ENCODE data around the gene PRRX1. TPM values are rescaled to one million over a fixed set of nuclear protein-coding genes. Genes with fewer than 3 reads are reported as not detected.
A peak's percentile ranks its signal among the peaks of the same experiment; 100 is the strongest.

Gene PRRX1
- total RNA-seq, result 0.25 and 0.64 TPM in 2 replicates

DNA sequence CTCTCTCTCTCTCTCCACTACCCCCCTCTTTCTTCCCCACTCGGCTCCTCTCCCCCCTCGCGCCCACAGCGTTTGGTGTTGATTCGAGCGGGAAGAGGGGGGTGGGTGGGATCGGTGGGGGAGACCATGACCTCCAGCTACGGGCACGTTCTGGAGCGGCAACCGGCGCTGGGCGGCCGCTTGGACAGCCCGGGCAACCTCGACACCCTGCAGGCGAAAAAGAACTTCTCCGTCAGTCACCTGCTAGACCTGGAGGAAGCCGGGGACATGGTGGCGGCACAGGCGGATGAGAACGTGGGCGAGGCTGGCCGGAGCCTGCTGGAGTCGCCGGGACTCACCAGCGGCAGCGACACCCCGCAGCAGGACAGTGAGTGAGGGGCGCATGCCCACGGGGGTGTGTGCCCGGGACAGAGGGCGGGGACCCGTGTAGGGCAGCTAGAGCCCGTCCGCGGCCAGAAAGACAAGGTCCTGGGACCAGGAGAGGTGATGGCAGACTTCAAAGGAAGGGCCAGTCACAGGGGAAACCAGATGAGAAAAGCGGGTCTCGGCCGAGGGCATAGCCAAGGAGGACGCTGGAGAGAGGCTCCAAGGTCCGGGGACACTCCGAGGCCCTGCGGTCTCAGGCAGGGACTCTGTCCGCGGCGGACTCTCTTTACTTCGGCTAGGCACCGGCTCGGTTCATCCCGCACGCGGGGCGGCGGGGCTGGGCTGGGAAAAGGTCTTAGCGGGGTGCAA lies at the start of gene PRRX1:
TSS of gene PRRX1 (plus strand) at position 39 of the 735 bp plus-strand sequence. CDS start at position 127, 88 bp downstream.
- peak in 1 of 2 donors; percentile 7 for DNase-seq (ENCODE audit: low read depth in 2 of 2)

DNA sequence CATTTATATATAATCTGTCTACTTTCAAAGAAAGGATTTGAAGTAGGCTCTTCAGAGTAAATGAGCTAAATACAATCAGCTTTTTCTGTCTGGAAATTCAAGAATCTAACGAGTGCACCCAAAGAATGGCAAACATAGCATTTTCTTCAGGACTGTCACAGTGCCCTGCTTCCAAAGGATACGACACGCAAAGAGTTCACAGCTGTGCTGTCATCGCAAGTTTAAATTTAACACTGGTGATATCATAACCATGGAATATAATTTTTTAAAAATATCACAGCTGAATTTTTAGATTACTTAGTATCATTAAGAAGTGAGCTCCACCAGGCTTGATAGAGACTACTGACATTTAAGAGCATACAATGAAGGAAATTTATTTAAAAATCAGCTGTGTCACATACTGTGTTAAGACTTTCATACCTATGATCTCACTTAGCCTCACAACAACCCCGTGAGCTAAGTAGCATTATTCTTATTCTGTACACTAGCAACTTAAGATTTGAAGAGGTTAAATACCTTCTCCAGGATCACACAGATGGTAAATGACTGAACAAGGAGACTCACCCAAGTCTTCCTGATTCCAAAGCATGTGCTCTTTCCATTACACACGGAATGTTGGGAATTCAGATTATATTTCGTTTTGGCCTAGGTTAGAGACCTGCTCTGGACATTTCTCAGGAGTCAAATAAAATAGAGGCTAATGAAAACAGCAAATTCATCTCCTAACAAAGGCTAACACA lies 46.2 kb upstream of the PRRX1 start:
- no peak for DNase-seq (ENCODE audit: low read depth in 2 of 2)

DNA sequence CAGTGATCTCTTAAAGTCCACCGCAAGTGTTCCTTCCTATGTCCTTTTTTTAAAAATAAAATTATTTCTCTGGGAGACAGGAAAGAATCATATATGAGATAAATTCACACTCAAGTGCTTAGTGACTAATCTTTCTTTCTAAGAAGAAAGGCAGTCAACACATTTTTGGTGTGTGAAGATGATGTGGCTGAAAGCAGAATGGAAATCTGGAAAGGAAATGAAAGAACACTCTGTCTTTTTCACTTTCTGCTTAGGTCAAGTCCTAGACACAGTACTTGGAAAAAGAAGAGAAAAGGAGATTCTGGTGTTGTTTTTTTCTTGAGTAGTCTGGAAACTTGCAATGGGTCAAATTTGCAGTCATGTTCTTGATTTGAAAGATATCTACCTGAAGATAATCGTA lies 45.5 kb upstream of the PRRX1 start:
- no peak for DNase-seq (ENCODE audit: low read depth in 2 of 2)

DNA sequence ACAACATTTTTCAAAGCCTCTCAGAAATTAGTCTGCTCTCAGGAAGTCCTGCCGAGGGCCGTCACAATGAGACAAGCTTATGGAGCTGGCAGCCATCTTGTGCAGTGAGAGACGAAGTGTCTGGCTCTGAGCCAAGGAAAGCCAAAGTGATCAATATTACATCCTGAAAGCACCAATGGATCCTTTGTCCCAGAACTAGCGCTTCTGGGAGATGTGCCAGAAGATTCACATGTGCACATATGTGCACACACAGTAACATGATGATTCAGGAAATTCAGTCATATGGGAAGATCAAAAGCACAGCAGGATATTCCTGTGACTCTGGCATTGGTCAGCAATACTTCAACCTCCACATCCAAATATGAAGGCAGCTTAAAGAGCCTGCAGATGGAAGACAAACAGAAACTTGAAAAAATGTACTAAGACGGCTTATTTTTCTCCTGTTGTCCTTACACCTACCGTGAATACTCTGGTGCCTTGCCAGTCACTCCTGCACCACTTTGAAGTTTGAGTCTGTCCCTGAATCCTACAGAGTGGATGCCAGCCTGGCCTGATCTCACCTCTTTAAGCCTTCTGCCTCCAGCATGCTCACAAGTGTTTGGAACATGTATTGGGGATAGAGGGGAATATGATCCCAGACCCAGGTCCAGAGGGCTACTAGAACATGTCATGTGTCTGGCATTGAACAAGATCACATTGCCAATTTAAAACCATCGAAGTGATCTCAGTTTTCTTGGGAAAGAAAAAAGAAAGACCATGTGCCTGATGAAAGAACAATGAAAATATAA lies 44.5 kb upstream of the PRRX1 start:
- DNase-seq (ENCODE audit: low read depth in 2 of 2), result peak in 1 of 2 donors; percentile 28

DNA sequence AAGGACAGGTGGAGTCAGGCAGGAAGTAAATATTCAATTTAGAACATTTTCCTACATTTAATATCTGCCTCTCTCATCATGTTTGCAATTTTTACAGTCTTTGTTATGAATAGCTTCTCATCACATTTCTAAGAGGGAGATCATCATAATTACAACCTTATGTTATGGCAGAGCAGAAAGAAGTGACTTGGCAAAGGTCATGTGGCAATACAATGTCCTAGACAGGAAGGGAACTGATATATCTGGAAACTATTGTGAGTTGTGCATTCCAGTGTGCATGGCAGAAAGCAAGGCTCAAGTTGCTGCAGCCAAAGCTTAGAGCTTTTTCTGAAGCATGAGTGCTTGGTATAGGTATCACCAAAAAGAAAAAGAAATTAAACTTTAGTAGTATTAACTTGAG lies 43.8 kb upstream of the PRRX1 start:
- peak in 1 of 2 donors; percentile 10 for DNase-seq (ENCODE audit: low read depth in 2 of 2)

DNA sequence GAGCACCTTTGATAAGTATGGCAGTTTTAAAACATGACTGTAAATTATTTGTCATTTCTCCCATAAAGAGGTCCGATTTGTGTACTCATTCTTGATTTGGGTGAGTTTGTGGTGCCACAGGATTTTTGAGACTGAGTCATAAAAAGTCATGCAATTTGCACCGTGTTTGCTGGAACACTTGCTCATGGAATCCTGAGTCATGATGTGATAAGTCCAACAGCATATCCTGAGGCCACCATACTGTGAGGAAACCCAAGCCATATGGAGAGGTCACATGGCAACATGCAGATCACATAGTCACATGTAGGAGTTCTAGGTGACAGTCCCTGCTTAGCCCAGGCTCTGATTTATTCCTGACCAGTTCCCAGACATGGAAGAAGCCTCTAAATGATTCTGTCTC lies 40.8 kb upstream of the PRRX1 start:
- peak in 1 of 2 donors; percentile 5 for DNase-seq (ENCODE audit: low read depth in 2 of 2)

DNA sequence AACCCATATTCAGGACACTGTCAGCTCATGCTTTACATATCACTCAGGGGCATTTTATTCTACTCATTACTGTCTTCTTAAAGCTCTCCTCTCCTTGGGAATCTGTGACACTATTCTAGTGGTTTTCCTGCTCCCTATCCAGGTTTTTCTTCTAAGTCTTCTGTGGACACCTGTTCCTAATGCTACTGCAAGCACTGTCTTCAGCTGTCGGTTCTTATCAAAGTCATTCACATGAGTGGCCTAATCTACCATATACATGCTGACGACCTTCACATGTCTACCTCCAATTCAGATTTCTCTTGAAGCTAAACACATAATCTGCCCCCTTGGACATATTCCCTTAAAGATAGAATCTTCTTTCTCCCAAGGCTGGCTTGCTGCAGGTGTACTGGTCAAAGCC lies 39.8 kb upstream of the PRRX1 start:
- DNase-seq (ENCODE audit: low read depth in 2 of 2), result no peak

DNA sequence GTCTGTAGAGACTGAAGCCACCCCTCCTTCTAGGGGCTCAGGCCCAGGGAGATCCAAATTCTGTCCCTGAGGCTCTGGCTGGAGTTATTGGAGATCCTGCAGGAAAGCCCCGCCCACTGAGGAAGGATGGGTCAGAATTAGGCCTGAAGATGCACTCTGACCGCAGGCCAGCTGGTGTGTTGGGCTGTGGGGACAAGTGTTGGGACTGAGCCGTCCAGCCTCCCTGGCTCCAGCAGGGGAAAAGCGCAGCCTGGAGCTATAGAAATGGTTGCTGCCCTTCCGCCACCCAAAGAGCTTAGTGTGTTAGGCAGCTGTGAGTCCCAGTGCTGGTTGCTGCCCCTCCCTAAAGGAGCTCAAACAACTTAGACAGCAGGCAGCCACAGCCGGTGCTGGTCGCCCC lies 33.0 kb upstream of the PRRX1 start:
- DNase-seq (ENCODE audit: low read depth in 2 of 2), result no peak

DNA sequence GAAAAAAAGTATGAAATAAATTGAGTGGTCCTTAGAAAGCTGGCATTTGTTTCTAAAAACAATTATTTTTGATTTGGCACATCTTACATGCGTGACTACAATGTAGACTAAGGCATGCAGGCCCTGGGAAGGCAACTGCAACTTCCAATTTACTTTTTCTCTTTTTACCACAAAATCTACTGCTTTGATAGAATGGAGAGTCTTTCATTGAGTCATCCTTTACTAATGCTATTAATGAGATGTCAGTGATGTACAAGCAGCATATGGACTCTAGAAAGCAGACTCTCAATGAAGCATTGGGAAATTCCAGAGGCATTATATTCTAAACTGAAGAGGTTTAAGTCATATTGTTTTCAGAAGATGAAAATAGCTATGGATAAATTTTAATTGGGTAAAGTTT lies 29.6 kb upstream of the PRRX1 start:
- DNase-seq (ENCODE audit: low read depth in 2 of 2), result no peak

DNA sequence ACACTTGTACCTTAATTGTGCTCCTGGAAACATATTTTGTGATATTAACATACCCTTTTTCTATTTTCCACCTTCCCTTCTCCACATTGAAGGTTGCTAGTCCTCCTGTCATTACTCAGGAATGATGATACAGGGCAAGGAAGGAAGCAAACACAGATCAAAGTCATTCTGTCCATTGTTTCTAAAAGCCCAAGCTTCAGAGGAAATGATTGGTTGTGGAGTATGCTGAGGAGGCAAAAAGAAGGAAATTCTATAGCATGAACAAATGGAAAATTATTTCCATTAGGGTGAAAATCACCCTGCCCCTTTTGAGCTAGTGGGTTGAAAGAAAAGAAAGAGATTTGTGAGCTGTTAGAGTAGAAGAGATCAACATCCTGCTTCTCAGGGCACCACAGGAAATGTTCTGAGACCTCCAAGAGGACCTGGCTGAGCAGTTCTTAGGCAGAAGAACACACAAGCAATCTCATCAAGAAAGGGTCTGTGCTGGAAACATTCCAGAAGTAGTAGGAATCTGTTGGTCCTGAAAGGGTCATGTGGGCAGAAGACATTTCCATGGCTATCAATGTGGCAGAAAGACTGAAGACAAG lies 29.0 kb upstream of the PRRX1 start:
- peak in 1 of 2 donors; percentile 52 for DNase-seq (ENCODE audit: low read depth in 2 of 2)

DNA sequence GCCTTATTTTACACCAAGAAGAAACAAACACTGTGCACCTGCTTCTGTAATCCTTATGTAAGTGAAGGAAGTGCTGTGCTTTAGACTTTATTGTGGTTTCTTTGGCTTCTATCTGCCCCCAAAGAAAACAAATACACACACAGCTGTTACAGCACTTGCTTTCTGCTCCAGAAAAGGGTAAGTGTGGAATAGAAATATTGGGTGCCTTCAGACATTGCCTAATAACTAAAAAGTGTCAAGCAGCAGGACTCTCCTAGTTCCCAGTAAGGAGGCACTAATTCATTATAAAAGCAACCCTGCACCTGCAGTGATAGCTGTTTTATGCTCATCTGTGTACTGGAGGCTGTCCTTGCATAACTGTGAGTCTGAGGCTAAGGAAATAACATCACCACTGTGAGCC lies 23.4 kb upstream of the PRRX1 start:
- DNase-seq (ENCODE audit: low read depth in 2 of 2), result no peak

DNA sequence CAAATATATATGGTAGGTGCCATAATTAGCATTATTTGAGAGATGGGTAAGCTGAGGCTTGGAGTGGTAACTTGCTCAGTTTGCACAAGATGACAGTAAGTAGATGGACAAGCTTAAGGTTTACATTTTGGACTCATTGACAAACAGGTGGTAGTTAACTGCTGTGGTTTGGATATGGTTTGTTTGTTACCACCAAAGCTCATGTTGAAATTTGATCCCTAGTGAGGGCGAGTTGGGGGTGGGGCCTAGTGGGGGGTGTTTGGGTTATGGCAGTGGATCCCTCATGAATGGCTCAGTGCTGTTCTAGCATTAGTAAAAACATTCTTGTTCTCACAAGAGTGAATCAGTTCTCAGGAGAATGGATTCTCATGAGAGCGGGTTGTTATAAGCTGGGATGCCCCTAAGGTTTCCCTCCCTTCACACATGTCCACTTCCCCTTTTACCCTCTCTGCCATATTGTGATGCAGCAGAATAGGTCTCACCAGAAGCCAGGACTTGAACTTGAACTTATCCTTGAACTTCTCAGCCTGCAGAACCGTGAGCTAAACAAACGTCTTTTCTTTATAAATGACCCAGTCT lies 6.6 kb upstream of the PRRX1 start:
- DNase-seq (ENCODE audit: low read depth in 2 of 2), result no peak

DNA sequence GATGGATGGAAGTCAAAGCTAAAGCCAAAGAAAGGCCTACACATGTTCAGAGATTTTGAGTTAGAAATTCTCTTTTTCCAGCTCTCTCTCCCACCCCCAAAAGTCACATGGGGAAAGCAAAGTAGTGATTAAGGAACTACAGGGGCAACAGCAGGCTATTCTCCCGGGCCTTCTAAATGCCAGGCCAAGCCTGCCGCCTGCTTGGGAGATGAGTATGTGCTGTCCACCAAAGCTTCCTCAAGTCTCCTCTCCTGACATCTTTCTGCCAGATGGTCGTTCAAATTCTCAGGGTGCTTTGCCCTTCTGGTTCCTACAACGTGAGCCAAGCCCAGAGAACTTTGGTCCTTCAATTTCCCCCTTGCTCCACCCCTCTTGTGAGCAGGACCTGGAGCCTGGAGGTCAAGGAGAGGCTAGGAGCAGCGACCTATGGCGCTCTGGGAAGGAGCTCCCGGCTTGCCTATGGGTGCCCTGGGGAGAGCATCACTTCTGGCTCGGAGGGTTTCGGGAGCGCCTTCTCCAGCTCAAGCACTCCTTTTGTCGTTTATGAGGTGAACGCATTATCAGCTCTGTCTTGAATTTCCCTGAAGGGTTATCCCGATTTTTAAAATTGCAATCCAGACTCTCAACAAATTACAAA lies 4.4 kb upstream of the PRRX1 start:
- no peak for DNase-seq (ENCODE audit: low read depth in 2 of 2)

DNA sequence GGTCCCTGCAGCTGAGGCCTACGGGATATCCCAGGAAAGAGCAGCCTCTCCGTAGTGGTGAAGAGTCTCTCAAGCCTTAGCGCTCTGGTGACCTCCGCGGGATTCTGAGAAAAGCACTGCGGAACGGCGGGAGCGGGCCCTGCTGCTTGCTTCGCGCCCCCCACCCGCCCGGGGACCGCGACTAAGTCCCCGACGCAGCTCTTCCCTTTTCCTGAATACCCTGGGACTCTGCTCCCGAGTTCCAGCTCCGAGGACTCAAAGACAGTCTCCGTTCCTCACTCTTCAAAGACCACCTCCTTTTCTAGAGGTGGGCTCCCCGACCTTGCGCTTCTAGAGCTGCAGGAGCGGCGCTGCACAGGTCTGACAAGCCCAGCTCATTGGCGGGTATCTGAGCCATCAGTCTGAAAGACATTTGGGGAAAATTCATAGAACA lies 3.6 kb upstream of the PRRX1 start:
- DNase-seq (ENCODE audit: low read depth in 2 of 2), result no peak

DNA sequence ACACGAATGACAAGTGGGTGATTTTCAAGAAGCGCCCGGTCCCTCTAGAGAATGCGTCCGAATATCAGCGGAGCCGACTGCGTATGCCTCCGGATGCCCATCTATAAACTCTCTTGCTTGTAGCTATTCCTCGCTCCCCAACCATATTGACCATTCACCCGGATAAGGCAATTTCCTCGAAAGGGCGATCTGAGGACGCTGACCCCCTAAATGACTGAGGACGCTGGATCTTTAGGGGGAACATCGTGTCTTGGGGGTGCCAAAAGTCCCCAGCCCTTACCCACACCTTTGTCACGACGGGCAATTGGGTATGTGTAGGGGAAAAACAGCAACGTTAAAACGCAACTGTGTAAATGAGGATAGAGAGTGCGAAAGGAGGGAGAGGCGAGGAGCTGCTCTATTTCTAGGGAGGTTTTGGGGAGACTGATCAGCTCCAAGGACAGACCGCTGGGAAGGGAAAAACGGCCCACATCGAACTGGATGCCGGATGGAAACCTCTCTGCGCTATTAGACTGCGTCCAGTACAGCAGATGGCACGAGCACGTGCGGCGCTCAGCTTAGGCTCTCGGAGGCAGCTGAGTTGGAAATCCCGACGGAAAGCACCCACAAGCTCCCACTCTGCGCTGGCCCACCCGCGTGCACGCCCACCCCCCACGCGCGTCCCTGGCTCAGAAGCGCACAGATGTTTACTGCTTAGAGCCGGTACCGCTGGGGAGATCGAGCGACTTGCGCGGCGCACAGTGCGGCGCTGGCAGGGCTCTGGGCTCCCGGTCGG lies 2.9 kb upstream of the PRRX1 start:
- peak in 1 of 2 donors; percentile 15 for DNase-seq (ENCODE audit: low read depth in 2 of 2)

DNA sequence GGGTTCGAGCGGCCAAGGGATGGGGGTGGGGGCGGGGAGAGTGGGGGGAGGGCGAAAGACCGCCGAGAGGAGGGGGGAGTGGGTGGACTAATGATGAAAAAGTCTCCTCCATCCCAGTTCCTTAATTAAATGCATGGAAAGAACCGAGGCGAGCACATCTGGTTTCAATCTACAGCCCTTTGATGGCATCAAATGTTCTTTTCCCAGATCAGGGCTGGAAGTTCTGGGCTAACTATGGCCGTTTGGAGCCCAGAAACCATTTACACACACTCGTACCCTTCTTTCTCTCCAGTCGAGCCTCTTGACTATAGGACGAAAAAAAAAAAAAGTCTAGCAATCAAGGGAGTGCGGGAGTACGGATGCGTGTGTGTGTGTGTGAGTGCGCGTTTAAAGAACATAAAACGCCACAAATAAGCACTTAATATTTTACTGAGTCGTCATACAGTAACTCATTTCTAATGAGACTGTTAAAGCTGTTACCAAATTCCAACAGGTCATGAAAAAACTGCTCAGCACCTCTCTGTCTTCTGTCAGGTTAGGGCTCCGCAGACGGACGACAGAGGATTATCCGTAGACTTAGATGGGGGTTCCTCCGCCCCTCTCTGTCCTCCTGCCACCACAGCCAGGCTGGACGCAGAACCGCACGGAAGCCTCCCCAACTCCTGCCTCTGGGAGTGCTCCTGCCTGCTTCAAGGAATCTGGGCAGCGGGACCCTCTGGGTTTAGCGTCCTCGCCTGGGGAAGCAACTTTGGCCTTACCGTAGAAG lies 2.1 kb upstream of the PRRX1 start:
- no peak for DNase-seq (ENCODE audit: low read depth in 2 of 2)

DNA sequence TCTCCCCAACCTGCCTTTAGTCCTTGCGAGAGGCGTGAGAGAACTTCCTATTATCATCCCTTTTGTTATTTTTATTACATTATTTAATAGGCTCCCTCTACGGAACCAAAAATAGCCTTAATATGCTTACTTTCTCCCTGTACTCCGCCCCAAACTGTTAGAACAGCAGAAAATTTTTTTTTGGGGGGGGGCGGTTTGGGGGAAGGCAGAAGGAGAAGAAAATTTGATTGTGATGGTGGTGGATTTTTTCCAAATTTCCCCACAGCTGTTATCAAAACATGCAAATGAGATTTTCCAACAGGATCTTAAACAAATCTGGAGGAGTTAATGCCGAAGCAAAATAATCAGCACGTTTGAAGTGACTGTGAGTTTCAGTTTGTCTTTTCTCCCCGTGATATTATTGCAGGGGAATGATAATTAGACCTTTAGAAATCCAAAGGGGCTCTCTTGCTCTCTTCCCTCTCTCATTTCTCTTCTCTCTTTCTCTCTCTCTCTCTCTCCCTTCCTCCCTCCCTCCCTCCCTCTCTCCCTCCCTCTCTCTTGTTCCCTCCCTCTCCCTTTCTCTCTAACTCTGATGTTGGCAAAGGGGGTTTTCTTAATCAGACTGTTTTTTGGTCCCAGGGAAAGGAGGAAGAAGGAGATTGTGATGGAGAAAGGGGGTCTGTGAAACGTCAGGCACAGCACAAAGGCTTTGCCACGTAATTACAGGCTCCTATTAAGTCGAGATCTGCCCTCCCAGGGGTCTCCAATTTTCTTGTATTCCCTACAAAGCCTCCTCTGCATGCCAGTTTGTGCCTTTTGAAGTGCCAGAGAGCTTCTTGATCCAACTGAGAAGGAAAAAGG lies 1.1 kb upstream of the PRRX1 start:
- no peak for DNase-seq (ENCODE audit: low read depth in 2 of 2)

DNA sequence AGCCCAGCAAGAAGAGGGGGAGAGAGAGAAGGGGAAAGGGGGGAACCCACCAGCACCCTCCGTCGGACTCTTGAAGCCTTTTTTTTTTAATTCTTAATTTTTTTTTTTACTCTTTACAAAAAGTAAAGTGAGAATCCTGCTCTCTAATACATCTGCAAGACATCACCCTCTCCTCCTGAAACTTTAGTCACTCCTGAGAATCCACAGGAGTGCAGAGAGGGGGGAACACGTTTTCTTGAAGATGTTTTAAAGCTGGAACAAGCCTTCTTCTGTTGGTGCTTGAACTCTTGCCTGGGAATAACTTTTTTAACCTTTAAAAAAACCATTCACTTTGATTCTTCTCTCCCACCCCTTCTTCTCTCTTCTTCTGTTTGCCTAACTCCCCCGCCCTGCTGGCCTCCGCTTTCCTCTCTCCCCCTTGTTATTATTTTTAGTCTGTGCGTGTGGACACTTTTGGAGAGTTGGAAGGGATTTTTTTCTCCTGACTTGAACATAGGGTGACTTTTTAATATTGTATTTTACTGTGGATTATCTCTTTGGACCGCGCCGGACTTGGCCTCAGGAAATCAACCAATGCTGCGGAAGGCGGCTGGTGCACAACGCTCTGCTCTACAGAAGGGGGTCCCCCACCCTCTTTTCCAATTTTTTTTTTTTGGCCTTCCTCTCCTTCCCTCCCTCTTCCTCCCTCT lies 383 bp upstream of the PRRX1 start:
- DNase-seq (ENCODE audit: low read depth in 2 of 2), result no peak

Measured in dermis microvascular lymphatic vessel endothelial cell (primary cell).